ENCODE results near the gene CSTPP1.

DNA sequence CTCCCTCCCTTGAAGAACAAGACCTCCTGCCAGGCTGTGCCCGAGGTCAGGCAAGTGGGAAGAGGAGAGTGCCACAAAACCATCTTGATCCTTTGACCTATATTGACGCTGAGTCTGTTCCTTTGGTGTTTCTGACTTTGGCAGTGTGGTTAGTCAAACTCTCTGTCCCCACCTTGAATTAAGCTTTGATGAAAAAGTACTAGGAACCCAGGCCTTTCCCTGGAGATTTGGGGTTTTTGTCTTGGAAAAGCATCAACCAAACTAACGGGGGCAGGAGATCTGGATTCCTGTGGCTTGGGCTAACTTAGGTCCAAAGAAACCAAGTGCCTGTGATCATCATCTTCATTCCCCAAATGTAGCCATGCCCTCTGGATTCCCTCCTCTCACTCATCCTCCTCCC is 199.8 kb downstream of the CSTPP1 start:
- TF ChIP-seq, protein P1, sequence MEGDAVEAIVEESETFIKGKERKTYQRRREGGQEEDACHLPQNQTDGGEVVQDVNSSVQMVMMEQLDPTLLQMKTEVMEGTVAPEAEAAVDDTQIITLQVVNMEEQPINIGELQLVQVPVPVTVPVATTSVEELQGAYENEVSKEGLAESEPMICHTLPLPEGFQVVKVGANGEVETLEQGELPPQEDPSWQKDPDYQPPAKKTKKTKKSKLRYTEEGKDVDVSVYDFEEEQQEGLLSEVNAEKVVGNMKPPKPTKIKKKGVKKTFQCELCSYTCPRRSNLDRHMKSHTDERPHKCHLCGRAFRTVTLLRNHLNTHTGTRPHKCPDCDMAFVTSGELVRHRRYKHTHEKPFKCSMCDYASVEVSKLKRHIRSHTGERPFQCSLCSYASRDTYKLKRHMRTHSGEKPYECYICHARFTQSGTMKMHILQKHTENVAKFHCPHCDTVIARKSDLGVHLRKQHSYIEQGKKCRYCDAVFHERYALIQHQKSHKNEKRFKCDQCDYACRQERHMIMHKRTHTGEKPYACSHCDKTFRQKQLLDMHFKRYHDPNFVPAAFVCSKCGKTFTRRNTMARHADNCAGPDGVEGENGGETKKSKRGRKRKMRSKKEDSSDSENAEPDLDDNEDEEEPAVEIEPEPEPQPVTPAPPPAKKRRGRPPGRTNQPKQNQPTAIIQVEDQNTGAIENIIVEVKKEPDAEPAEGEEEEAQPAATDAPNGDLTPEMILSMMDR (IDR thresholded peaks at IDR 0.05; ENCODE audit: insufficient read depth, low read length) = no peak
- no peak for TF ChIP-seq POLR2AphosphoS5 (IDR thresholded peaks at IDR 0.05; ENCODE audit: low read depth)
- TF ChIP-seq, protein P2, sequence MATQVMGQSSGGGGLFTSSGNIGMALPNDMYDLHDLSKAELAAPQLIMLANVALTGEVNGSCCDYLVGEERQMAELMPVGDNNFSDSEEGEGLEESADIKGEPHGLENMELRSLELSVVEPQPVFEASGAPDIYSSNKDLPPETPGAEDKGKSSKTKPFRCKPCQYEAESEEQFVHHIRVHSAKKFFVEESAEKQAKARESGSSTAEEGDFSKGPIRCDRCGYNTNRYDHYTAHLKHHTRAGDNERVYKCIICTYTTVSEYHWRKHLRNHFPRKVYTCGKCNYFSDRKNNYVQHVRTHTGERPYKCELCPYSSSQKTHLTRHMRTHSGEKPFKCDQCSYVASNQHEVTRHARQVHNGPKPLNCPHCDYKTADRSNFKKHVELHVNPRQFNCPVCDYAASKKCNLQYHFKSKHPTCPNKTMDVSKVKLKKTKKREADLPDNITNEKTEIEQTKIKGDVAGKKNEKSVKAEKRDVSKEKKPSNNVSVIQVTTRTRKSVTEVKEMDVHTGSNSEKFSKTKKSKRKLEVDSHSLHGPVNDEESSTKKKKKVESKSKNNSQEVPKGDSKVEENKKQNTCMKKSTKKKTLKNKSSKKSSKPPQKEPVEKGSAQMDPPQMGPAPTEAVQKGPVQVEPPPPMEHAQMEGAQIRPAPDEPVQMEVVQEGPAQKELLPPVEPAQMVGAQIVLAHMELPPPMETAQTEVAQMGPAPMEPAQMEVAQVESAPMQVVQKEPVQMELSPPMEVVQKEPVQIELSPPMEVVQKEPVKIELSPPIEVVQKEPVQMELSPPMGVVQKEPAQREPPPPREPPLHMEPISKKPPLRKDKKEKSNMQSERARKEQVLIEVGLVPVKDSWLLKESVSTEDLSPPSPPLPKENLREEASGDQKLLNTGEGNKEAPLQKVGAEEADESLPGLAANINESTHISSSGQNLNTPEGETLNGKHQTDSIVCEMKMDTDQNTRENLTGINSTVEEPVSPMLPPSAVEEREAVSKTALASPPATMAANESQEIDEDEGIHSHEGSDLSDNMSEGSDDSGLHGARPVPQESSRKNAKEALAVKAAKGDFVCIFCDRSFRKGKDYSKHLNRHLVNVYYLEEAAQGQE (IDR thresholded peaks at IDR 0.05; ENCODE audit: insufficient replicate concordance, low read depth) = no peak

Measured in HL-60 (cell line).